SK-N-SH (cell line): ENCODE results near the gene STARD13. TPM values are rescaled to one million over a fixed set of nuclear protein-coding genes. Genes with fewer than 3 reads are reported as not detected.

ENCODE experiments used
- CTCF ChIA-PET: fragments of 300-600, 350-600 bp; formaldehyde crosslinking; extraction: SDS; loops from one replicate; lab custom pipeline; 2021; lab: Yijun Ruan, JAX
- POLR2A ChIA-PET: fragments of 350-600 bp; sonication (Branson Sonifier 250); formaldehyde crosslinking; extraction: SDS; loops from one replicate; lab custom pipeline; 2020; ENCODE audit warnings: antibody characterized with exemption, inconsistent platforms; lab: Yijun Ruan, JAX
- DNase-seq: peaks from one replicate; pipeline ENCODE4 v3.0.0; 2012
- H2AFZ ChIP-seq: fragments of 200-600 bp; sonication (generic); 2 replicates; pipeline ENCODE4 v1.8.1; 2016; ENCODE audit warnings: antibody characterized with exemption, mild to moderate bottlenecking, low read depth
- H3F3A ChIP-seq: fragments of 200-600 bp; sonication (generic); replicated peaks from 2 replicates; pipeline ENCODE3; 2016; ENCODE audit warnings: antibody characterized with exemption, mild to moderate bottlenecking; ENCODE audit not compliant: insufficient read depth
- H3K27ac ChIP-seq, 2 experiments: fragments of 200-500 bp in 1 of 2; fragments of 200-600 bp in 1 of 2; sonication (Bioruptor generic) in 1 of 2; sonication (generic), shearing (Covaris generic) in 1 of 2; 2 replicates each; pipeline versions ENCODE4 v1.5.1 to v1.6.1; 2014 to 2016; ENCODE audit warnings: low read depth in 2 of 2, inconsistent platforms in 1 of 2, low read length in 1 of 2, mild to moderate bottlenecking in 1 of 2, mixed read lengths in 1 of 2
- H3K27me3 ChIP-seq: fragments of 200-600 bp; sonication (generic), shearing (Covaris generic); 2 replicates; pipeline ENCODE4 v1.6.1; 2016; ENCODE audit warnings: mixed run types; ENCODE audit not compliant: insufficient read depth
- H3K36me3 ChIP-seq, 2 experiments: fragments of 200-500 bp in 1 of 2; fragments of 200-600 bp in 1 of 2; sonication (Bioruptor generic) in 1 of 2; sonication (generic) in 1 of 2; replicated peaks in 1 of 2; 2 replicates each; pipeline versions ENCODE3 to v1.5.1; 2014 to 2016; ENCODE audit warnings: low read length in 1 of 2, mild to moderate bottlenecking in 1 of 2; ENCODE audit not compliant: insufficient read depth in 2 of 2, control insufficient read depth in 1 of 2
- H3K4me1 ChIP-seq, 2 experiments: fragments of 200-500 bp in 1 of 2; fragments of 200-600 bp in 1 of 2; sonication (Bioruptor generic) in 1 of 2; sonication (generic), shearing (Covaris generic) in 1 of 2; 2 replicates each; pipeline versions ENCODE4 v1.5.1 to v1.6.1; 2014 to 2016; ENCODE audit warnings: low read depth in 1 of 2, low read length in 1 of 2, mixed run types in 1 of 2; ENCODE audit not compliant: insufficient read depth in 2 of 2, control insufficient read depth in 1 of 2
- H3K4me2 ChIP-seq: fragments of 200-600 bp; sonication (generic), shearing (Covaris generic); 2 replicates; pipeline ENCODE4 v1.6.1; 2017; ENCODE audit warnings: mixed run types
- H3K4me3 ChIP-seq, 2 experiments: fragments of 200-500 bp in 1 of 2; fragments of 200-600 bp in 1 of 2; sonication (Bioruptor generic) in 1 of 2; sonication (generic), shearing (Covaris generic) in 1 of 2; 2 replicates each; pipeline versions ENCODE4 v1.5.1 to v1.8.1; 2014 to 2016; ENCODE audit warnings: low read depth in 2 of 2, inconsistent platforms in 1 of 2, low read length in 1 of 2, mild to moderate bottlenecking in 1 of 2, mixed read lengths in 1 of 2, moderate library complexity in 1 of 2
- H3K79me2 ChIP-seq: fragments of 200-600 bp; sonication (generic); 2 replicates; pipeline ENCODE4 v1.8.1; 2017; ENCODE audit warnings: mild to moderate bottlenecking; ENCODE audit not compliant: insufficient read depth
- H3K9ac ChIP-seq: fragments of 200-600 bp; sonication (generic); 2 replicates; pipeline ENCODE4 v1.6.1; 2017; ENCODE audit warnings: mixed run types
- H3K9me2 ChIP-seq: fragments of 200-600 bp; sonication (generic); 2 replicates; pipeline ENCODE4 v1.6.1; 2017; ENCODE audit warnings: mixed run types
- H3K9me3 ChIP-seq: fragments of 200-600 bp; sonication (generic); 2 replicates; pipeline ENCODE4 v1.6.1; 2017; ENCODE audit warnings: mixed run types, mild to moderate bottlenecking, moderate library complexity
- H4K20me1 ChIP-seq: fragments of 200-600 bp; sonication (generic); 2 replicates; pipeline ENCODE4 v1.6.1; 2017; ENCODE audit warnings: mild to moderate bottlenecking, mixed run types; ENCODE audit not compliant: insufficient read depth
- FOXM1 ChIP-seq: IDR thresholded peaks from 2 replicates; pipeline ENCODE4 v1.4.0; 2012; ENCODE audit warnings: low read depth, mild to moderate bottlenecking
- GATA2 ChIP-seq: sonication (generic); formaldehyde crosslinking; IDR thresholded peaks from 2 replicates; pipeline ENCODE4 v1.5.0; 2020; ENCODE audit warnings: mild to moderate bottlenecking, missing genetic modification reagents
- JUND ChIP-seq: IDR thresholded peaks from 2 replicates; pipeline ENCODE4 v1.4.0; 2012
- MXI1 ChIP-seq: IDR thresholded peaks from 2 replicates; pipeline ENCODE4 v1.6.1; 2012; ENCODE audit warnings: mild to moderate bottlenecking, low read depth, low read length, improper control_type of control experiment
- RAD21 ChIP-seq: IDR thresholded peaks from 2 replicates; pipeline ENCODE4 v1.6.1; 2012; ENCODE audit warnings: mild to moderate bottlenecking, low read length
- RCOR1 ChIP-seq: fragments of 150-350 bp; IDR thresholded peaks from 2 replicates; pipeline ENCODE4 v1.6.1; 2017; ENCODE audit warnings: antibody characterized with exemption, low read length
- TAF1 ChIP-seq: IDR thresholded peaks from 2 replicates; pipeline ENCODE4 v1.6.1; 2012; ENCODE audit warnings: low read depth, mild to moderate bottlenecking, low read length, moderate library complexity, borderline replicate concordance
- YY1 ChIP-seq: IDR thresholded peaks from 2 replicates; pipeline ENCODE4 v1.4.0; 2012; ENCODE audit warnings: low read depth, mild to moderate bottlenecking
- WGBS: methylation state at CpG from one replicate; pipeline ENCODE4 v1.1.6; 2017; ENCODE audit warnings: low lambda C conversion rate; 5-methylcytosine and 5-hydroxymethylcytosine counted together
- polyA plus RNA-seq, 3 experiments: library from polyadenylated mRNA; depleted of rRNA; stranded (reverse); fragments of >200 nt; gene quantifications; 2 replicates each; pipeline ENCODE4 v1.2.3, GENCODE V29; 2012
- TF ChIP-seq, protein P1 (sequence below): fragments of 200-600 bp; sonication (generic); IDR thresholded peaks from 2 replicates; pipeline ENCODE4 v1.6.1; 2017; ENCODE audit warnings: antibody characterized with exemption, mild to moderate bottlenecking, moderate library complexity
- TF ChIP-seq, protein P2 (sequence below): fragments of 150-350 bp; IDR thresholded peaks from 2 replicates; pipeline ENCODE4 v1.6.1; 2017; ENCODE audit warnings: antibody characterized with exemption, low read length, low read depth, borderline replicate concordance
- TF ChIP-seq, protein P3 (sequence below): IDR thresholded peaks from 2 replicates; pipeline ENCODE4 v1.4.0; 2012; ENCODE audit warnings: low read depth, borderline replicate concordance
- TF ChIP-seq, protein P4 (sequence below): fragments of 150-350 bp; IDR thresholded peaks from 2 replicates; pipeline ENCODE4 v1.6.1; 2016; ENCODE audit warnings: mild to moderate bottlenecking, low read depth, low read length
- TF ChIP-seq, protein P5 (sequence below): IDR thresholded peaks from 2 replicates; pipeline ENCODE4; 2012

STARD13 gene
- polyA plus RNA-seq, 1 of the 3 experiments (the other 2 are of a cell fraction), result 5.7 TPM

DNA sequence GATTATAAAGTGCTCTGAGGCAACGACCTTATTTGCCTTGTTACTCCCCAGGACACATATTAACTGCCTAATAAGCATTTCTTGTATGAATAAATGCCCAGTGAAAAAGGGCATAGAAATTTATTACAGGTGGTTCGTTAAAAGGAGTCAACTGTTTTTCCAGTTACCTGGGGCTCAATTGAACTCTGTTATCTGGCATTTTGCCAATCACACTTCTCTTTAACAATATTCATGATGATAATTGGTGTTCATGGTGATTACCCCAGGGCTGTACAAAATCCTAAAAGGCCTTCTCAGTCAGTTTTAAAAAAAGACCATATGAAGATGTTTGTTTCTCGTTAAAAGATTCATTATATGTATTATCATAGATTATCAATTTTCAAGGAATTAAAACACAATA, 212.2 kb downstream of the STARD13 start (continued):
- TF ChIP-seq RAD21 (no peak), GATA2 (CRISPR knock-in tag) (no peak), YY1 (no peak), FOXM1 (no peak), TAF1 (no peak), JUND (no peak), MXI1 (no peak), RCOR1 (no peak)
- TF ChIP-seq, protein P1, sequence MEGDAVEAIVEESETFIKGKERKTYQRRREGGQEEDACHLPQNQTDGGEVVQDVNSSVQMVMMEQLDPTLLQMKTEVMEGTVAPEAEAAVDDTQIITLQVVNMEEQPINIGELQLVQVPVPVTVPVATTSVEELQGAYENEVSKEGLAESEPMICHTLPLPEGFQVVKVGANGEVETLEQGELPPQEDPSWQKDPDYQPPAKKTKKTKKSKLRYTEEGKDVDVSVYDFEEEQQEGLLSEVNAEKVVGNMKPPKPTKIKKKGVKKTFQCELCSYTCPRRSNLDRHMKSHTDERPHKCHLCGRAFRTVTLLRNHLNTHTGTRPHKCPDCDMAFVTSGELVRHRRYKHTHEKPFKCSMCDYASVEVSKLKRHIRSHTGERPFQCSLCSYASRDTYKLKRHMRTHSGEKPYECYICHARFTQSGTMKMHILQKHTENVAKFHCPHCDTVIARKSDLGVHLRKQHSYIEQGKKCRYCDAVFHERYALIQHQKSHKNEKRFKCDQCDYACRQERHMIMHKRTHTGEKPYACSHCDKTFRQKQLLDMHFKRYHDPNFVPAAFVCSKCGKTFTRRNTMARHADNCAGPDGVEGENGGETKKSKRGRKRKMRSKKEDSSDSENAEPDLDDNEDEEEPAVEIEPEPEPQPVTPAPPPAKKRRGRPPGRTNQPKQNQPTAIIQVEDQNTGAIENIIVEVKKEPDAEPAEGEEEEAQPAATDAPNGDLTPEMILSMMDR, result no peak
- TF ChIP-seq, protein P2, sequence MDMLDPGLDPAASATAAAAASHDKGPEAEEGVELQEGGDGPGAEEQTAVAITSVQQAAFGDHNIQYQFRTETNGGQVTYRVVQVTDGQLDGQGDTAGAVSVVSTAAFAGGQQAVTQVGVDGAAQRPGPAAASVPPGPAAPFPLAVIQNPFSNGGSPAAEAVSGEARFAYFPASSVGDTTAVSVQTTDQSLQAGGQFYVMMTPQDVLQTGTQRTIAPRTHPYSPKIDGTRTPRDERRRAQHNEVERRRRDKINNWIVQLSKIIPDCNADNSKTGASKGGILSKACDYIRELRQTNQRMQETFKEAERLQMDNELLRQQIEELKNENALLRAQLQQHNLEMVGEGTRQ, result no peak
- TF ChIP-seq, protein P3, sequence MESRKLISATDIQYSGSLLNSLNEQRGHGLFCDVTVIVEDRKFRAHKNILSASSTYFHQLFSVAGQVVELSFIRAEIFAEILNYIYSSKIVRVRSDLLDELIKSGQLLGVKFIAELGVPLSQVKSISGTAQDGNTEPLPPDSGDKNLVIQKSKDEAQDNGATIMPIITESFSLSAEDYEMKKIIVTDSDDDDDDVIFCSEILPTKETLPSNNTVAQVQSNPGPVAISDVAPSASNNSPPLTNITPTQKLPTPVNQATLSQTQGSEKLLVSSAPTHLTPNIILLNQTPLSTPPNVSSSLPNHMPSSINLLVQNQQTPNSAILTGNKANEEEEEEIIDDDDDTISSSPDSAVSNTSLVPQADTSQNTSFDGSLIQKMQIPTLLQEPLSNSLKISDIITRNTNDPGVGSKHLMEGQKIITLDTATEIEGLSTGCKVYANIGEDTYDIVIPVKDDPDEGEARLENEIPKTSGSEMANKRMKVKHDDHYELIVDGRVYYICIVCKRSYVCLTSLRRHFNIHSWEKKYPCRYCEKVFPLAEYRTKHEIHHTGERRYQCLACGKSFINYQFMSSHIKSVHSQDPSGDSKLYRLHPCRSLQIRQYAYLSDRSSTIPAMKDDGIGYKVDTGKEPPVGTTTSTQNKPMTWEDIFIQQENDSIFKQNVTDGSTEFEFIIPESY, result no peak

DNA sequence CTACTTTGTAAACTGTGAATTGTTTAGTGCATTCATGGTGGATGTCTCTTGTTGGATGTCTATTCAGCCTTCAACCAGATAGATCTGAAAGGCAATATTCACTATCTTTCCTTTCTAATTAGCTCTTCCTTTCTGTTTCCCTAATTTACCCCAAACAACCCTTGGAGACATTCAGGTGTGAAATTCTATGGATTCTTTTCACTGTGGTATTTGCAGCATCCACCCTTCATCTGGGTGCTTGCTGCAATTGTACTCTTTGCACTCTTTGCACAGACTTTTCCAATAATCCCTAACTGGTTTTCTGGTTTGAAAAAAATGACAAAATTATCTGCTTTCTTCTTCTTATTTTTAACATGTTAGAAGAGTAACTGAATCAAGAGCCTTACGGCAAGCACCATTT, 212.8 kb downstream of the STARD13 start:
- no peak for DNase-seq
- no peaks in the 10 kb centered on the region for H3K9me3 ChIP-seq
- ChIA-PET POLR2A (no interaction called here), CTCF (no interaction called here)
- peaks cover 0 to 19% of the 10 kb centered on the region in 2 experiments; a peak in 2 of 4 replicates for H3K4me1 ChIP-seq
- H3K27ac ChIP-seq, result no peak overlapping the region
- no peaks in the 10 kb centered on the region for H3K9me2 ChIP-seq
- no peak overlapping the region for H3K4me2 ChIP-seq
- no peaks in the 10 kb centered on the region for H4K20me1 ChIP-seq
- no peaks in the 10 kb centered on the region for H3F3A ChIP-seq
- H3K4me3 ChIP-seq, result no peak overlapping the region
- H3K27me3 ChIP-seq, result no peaks in the 10 kb centered on the region
- H3K36me3 ChIP-seq, result no peaks in the 10 kb centered on the region
- no peak overlapping the region for H2AFZ ChIP-seq
- H3K9ac ChIP-seq, result no peak overlapping the region
- 93% methylated on average over 1 of the region's 1 CpG for WGBS
- TF ChIP-seq, protein P4, sequence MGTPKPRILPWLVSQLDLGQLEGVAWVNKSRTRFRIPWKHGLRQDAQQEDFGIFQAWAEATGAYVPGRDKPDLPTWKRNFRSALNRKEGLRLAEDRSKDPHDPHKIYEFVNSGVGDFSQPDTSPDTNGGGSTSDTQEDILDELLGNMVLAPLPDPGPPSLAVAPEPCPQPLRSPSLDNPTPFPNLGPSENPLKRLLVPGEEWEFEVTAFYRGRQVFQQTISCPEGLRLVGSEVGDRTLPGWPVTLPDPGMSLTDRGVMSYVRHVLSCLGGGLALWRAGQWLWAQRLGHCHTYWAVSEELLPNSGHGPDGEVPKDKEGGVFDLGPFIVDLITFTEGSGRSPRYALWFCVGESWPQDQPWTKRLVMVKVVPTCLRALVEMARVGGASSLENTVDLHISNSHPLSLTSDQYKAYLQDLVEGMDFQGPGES, result no peak
- TF ChIP-seq, protein P5, sequence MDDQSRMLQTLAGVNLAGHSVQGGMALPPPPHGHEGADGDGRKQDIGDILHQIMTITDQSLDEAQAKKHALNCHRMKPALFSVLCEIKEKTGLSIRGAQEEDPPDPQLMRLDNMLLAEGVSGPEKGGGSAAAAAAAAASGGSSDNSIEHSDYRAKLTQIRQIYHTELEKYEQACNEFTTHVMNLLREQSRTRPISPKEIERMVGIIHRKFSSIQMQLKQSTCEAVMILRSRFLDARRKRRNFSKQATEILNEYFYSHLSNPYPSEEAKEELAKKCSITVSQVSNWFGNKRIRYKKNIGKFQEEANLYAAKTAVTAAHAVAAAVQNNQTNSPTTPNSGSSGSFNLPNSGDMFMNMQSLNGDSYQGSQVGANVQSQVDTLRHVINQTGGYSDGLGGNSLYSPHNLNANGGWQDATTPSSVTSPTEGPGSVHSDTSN, result no peak
- no peaks in the 10 kb centered on the region for H3K79me2 ChIP-seq
